Measurements from ENCODE around the gene MPV17. TPM values are rescaled to one million over a fixed set of nuclear protein-coding genes. Genes with fewer than 3 reads are reported as not detected.
A peak's percentile ranks its signal among the peaks of the same experiment; 100 is the strongest.

MPV17 gene
- total and polyA plus RNA-seq, 2 of the 13 experiments (the other 11 are each of a cell fraction or from before 2014, with no cell fraction given), result 48.9 to 129 TPM

- TF ChIP-seq LRRFIP1 (CRISPR knock-in tag; conservative IDR thresholded peaks at IDR 0.05) (no peak), ZNF776 (CRISPR knock-in tag; IDR thresholded peaks at IDR 0.05) (no peak), ZBTB1 (CRISPR knock-in tag; IDR thresholded peaks at IDR 0.05; ENCODE audit: borderline replicate concordance) (no peak), ETV5 (CRISPR knock-in tag; IDR thresholded peaks at IDR 0.05; ENCODE audit: borderline replicate concordance) (peak; percentile 86; the same call in 1 of the 2 replicates), ZBTB44 (CRISPR knock-in tag; IDR thresholded peaks at IDR 0.05) (no peak), BRD4 (CRISPR knock-in tag; IDR thresholded peaks at IDR 0.05) (no peak), ZNF101 (CRISPR knock-in tag; IDR thresholded peaks at IDR 0.05; ENCODE audit: borderline replicate concordance, low read depth) (no peak), ZNF292 (CRISPR knock-in tag; IDR thresholded peaks at IDR 0.05; ENCODE audit: borderline replicate concordance, low read depth) (peak; percentile 79), HOXA7 (CRISPR knock-in tag; IDR thresholded peaks at IDR 0.05) (no peak), ZNF597 (CRISPR knock-in tag; IDR thresholded peaks at IDR 0.05) (no peak), MYC (CRISPR knock-in tag; IDR thresholded peaks at IDR 0.05; ENCODE audit: borderline replicate concordance) (no peak), ZNF556 (CRISPR knock-in tag; IDR thresholded peaks at IDR 0.05; ENCODE audit: borderline replicate concordance) (no peak; the same call in 1 of the 2 replicates), HOMEZ (CRISPR knock-in tag; IDR thresholded peaks at IDR 0.05; ENCODE audit: low read depth) (peak; percentile 36; the same call in 1 of the 2 replicates), ESRRA (CRISPR knock-in tag; IDR thresholded peaks at IDR 0.05; ENCODE audit: low read depth) (0 out of 2 replicates have a peak, but pooled peaks have one; percentile 21), NCOA2 (CRISPR knock-in tag; IDR thresholded peaks at IDR 0.05) (peak; percentile 25; the same call in 1 of the 2 replicates), SAFB2 (CRISPR knock-in tag; IDR thresholded peaks at IDR 0.05; ENCODE audit: borderline replicate concordance, low read depth) (peak; percentile 42; the same call in 1 of the 2 replicates), ZNF20 (CRISPR knock-in tag; IDR thresholded peaks at IDR 0.05) (no peak), HNF4G (IDR thresholded peaks at IDR 0.05; ENCODE audit: borderline replicate concordance, low read depth, low read length) (peak; percentile 31; the same call in 1 of the 2 replicates), HNF4G (CRISPR knock-in tag; IDR thresholded peaks at IDR 0.05; ENCODE audit: borderline replicate concordance, low read depth) (no peak), ONECUT2 (CRISPR knock-in tag; IDR thresholded peaks at IDR 0.05) (no peak), XRCC5 (optimal IDR thresholded peaks at IDR 0.05; ENCODE audit: low read length) (no peak)
These were observed 19.5 kb downstream of the MPV17 start (continued) for GRCh38 chr2:27303093-27304025.

Data from HepG2 (cell line).